HL-60 (cell line): ENCODE measurements around the gene POSTN.
"Not testable (repeated sequence)": the region's sequence is repeated elsewhere in the genome, so short reads cannot be mapped to it uniquely, and the experiment has no call there.

Experiments used
- DNase-seq, 2 experiments: peaks; one replicate each; pipeline ENCODE4 v3.0.0-alpha.2; 2010 to 2020; ENCODE audit warnings: low read depth in 1 of 2, low spot score in 1 of 2
- H3K27ac ChIP-seq: fragments of 250-450 bp; sonication (Bioruptor Pico); replicated peaks from 2 replicates; pipeline ENCODE4 v1.5.1; 2020; ENCODE audit warnings: mild to moderate bottlenecking, moderate library complexity
- H3K27me3 ChIP-seq: fragments of 250-450 bp; sonication (Bioruptor Pico); 2 replicates; pipeline ENCODE4 v1.5.1; 2021; ENCODE audit warnings: mild to moderate bottlenecking, moderate library complexity; ENCODE audit not compliant: insufficient read depth, poor library complexity, severe bottlenecking
- H3K4me3 ChIP-seq: replicated peaks from 2 replicates; pipeline ENCODE4 v1.5.1; 2011; ENCODE audit warnings: mild to moderate bottlenecking, control low read depth, low read length; ENCODE audit not compliant: insufficient read depth
- CTCF ChIP-seq: IDR thresholded peaks from one replicate; pipeline ENCODE4 v1.5.1; 2011; ENCODE audit warnings: low read length, control low read depth, inconsistent platforms; ENCODE audit not compliant: insufficient read depth
- GABPA ChIP-seq: IDR thresholded peaks from 2 replicates; pipeline ENCODE4 v1.6.1; 2012; ENCODE audit warnings: low read depth
- POLR2AphosphoS5 ChIP-seq: IDR thresholded peaks from 2 replicates; pipeline ENCODE4 v1.6.1; 2012; ENCODE audit warnings: low read depth
- REST ChIP-seq: IDR thresholded peaks from 2 replicates; pipeline ENCODE4 v1.6.1; 2012; ENCODE audit warnings: low read depth; ENCODE audit not compliant: insufficient replicate concordance
- SPI1 ChIP-seq: IDR thresholded peaks from 2 replicates; pipeline ENCODE4 v1.6.1; 2012; ENCODE audit warnings: low read depth, mild to moderate bottlenecking, borderline replicate concordance

POSTN gene

DNA sequence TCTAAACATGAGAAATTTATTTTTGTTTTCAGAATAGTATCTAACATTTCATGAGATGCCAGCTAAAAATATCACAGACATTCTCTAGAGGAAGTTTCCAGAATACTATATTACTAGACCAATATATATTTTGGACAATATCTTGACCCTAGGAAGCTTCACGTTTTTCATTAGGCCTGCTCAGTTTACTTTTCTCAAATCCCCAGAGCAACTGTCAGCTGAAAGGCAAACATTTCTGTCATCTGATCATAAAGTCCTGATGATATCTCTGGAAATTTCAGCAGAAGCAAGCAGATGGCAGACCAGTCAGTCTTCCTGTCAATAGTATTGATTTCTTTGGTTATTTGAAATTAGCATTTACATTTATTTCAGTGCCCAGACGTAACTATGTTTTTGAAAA is 4.0 kb downstream of the POSTN start:
- DNase-seq, result no peak
- no peak overlapping the region for H3K4me3 ChIP-seq
- no peak overlapping the region for H3K27ac ChIP-seq
- no peak for TF ChIP-seq CTCF
- TF ChIP-seq REST, result no peak
- TF ChIP-seq GABPA, result no peak
- TF ChIP-seq POLR2AphosphoS5, result no peak
- no peak for TF ChIP-seq SPI1
- no peaks in the 10 kb centered on the region for H3K27me3 ChIP-seq

GRCh38 chr13:37589381-37589780 is 9.2 kb downstream of the POSTN start:
- not testable (repeated sequence) for H3K27me3 ChIP-seq, H3K4me3 ChIP-seq, H3K27ac ChIP-seq
- DNase-seq, result peak in 1 of 2 experiments; percentile 1

- H3K4me3 ChIP-seq, result no peak overlapping the region
- DNase-seq, result no peak
- no peak overlapping the region for H3K27ac ChIP-seq
- TF ChIP-seq POLR2AphosphoS5 (no peak), REST (no peak), GABPA (no peak), CTCF (no peak), SPI1 (no peak)
- peaks cover 2% of the 10 kb centered on the region for H3K27me3 ChIP-seq
Observed at GRCh38 chr13:37587236-37587635, 11.3 kb downstream of the POSTN start.

GRCh38 chr13:37586164-37586563 is 12.4 kb downstream of the POSTN start:
- no peak overlapping the region for H3K4me3 ChIP-seq

More at GRCh38 chr13:37586164-37586563, 12.4 kb downstream of the POSTN start:
- H3K27ac ChIP-seq, result no peak overlapping the region
- DNase-seq, result no peak
- TF ChIP-seq REST (no peak), CTCF (no peak), SPI1 (no peak), GABPA (no peak), POLR2AphosphoS5 (no peak)
- H3K27me3 ChIP-seq, result peaks cover 2% of the 10 kb centered on the region
